Measurements from ENCODE around the gene NXNL2. TPM values are rescaled to one million over a fixed set of nuclear protein-coding genes. Genes with fewer than 3 reads are reported as not detected.

The NXNL2 gene
- polyA plus RNA-seq, 1 donor from 2014 or later: not detected

DNA sequence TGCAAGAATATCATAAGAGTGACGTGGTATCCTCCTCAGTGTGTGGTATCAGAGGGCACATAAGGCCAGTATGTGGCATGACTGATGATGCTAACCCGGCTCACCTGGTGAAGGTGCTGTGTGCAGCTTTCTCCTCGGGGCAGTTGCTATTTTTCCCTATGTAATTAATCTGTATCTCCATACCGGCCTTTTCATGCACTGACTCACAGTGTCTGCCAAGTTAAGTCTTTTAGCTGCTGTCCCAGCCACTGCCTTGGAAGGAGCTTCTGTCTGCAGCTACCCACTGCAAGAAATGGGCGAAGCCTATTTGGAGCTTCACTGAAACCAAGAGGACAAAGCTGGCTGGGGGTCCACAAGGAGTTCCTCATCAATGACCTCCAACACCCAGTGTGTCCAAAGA, 46.0 kb downstream of the NXNL2 start:
- Mint-ChIP-seq H3K27me3 (no peaks in the 10 kb centered on the region), H3K4me3 (no peak overlapping the region), H3K4me1 (peaks cover 2 to 12% (median 8%) of the 10 kb centered on the region in 3 donors), H3K9me3 (peaks cover 0 to under 1% (median 0%) of the 10 kb centered on the region in 3 donors), H3K27ac (no peak overlapping the region), H3K36me3 (peaks cover 2% of the 10 kb centered on the region)

- Mint-ChIP-seq H3K36me3 (peaks cover 3% of the 10 kb centered on the region), H3K4me1 (peaks cover 0 to 8% (median 7%) of the 10 kb centered on the region in 3 donors), H3K27me3 (no peaks in the 10 kb centered on the region), H3K4me3 (no peak overlapping the region), H3K27ac (no peak overlapping the region), H3K9me3 (peaks cover 0 to 4% (median 3%) of the 10 kb centered on the region in 3 donors)
Observed at GRCh38 chr9:88583901-88584596, 49.1 kb downstream of the NXNL2 start.

- Mint-ChIP-seq H3K36me3 (peaks cover 3% of the 10 kb centered on the region), H3K9me3 (peaks cover 0 to 4% (median 3%) of the 10 kb centered on the region in 3 donors), H3K4me1 (peaks cover 0 to 8% (median 7%) of the 10 kb centered on the region in 3 donors)
Observed at GRCh38 chr9:88585426-88585825, 50.4 kb downstream of the NXNL2 start.

GRCh38 chr9:88586452-88586851, 51.5 kb downstream of the NXNL2 start:
- H3K4me1 Mint-ChIP-seq: peaks cover 0 to 8% (median 7%) of the 10 kb centered on the region in 3 donors
- no peak overlapping the region for H3K27ac Mint-ChIP-seq
- peaks cover 3% of the 10 kb centered on the region for H3K36me3 Mint-ChIP-seq
- H3K9me3 Mint-ChIP-seq: peaks cover 0 to 4% (median 3%) of the 10 kb centered on the region in 3 donors
- peaks cover 1% of the 10 kb centered on the region for H3K27me3 Mint-ChIP-seq
- no peak overlapping the region for H3K4me3 Mint-ChIP-seq

More at GRCh38 chr9:88585426-88585825, 50.4 kb downstream of the NXNL2 start:
- Mint-ChIP-seq H3K4me3 (no peak overlapping the region), H3K27ac (no peak overlapping the region), H3K27me3 (peaks cover 1% of the 10 kb centered on the region)

DNA sequence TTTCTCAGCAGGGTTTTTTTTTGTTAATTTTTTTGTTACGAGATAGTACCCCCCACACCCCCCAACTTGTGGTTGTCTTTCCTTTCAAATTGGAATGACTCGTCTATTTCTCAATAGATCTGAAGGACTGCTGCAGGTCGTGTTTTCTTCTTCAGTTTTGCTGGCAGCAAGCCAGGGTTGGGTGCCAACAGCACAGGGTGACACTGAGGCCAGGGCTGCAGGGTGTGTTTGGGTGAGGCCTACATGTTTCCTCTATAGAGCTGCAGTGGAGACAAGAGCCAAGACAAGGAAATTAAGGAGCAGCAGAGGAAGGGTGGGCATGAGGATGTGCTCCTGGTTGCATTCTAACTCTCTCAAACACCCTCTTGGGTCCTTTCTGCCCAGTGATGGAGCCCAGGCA, 52.2 kb downstream of the NXNL2 start:
- H3K4me3 Mint-ChIP-seq: no peak overlapping the region
- H3K27me3 Mint-ChIP-seq: peaks cover 1% of the 10 kb centered on the region
- H3K27ac Mint-ChIP-seq: no peak overlapping the region
- H3K4me1 Mint-ChIP-seq: peaks cover 0 to 8% (median 7%) of the 10 kb centered on the region in 3 donors
- H3K9me3 Mint-ChIP-seq: peaks cover 0 to 4% (median 3%) of the 10 kb centered on the region in 3 donors
- peaks cover 3% of the 10 kb centered on the region for H3K36me3 Mint-ChIP-seq

DNA sequence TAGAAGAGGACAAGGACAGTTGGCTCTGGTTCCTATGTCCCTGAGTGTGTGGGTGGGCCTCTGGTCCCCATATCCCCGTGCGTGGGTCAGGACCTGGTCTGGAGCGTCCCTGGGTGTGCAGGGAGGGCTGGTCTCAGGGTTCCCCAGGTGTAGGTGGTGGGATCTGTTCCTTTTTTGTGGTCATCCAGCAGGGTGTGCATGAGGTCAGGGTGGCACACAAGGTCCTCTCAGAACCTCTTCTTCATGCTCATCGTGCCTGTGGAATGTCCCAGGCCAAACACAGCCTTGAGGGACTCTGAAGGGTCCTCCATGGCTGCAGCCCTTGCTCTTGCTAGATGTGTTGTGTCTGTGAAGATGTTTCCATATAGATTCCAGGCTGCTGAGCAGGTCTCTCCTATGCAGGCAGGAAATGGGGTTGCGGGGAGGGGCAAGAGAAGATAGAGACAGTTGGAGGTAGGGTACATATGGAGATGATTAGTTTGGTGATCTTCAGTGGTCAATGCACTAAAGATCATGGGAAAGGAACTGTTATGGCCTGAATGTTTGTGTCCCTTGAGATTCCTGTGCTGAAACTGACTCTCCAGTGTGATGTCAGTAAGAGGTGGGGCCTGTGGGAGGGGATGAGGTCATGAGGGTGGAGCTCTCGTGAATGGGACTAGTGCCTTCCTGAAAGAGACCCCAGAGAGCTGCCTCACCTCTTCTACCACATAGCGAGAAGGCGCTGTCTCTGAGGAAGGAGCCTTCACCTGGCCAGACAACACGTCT, 53.1 kb downstream of the NXNL2 start:
- no peak overlapping the region for H3K4me3 Mint-ChIP-seq

DNA sequence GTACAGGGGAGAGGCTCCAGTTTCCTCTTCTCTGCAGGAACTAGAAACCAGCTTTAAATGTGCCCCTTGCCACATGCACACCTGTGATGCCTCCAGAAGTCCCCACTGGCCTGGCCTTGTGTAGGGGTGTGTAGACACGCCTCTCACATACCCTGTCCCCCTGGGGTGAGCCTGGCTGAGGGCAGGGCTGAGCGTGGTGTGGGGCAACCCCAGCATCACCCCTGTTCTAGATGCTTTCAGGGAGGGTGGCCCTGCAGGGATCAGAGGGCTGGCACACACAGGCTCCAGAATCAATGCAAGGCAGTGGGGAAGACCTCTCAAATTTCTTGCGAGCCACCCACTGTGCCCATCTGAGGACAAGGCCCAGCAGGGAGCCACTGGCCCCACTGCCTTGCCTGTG, 54.7 kb downstream of the NXNL2 start:
- no peak overlapping the region for H3K4me3 Mint-ChIP-seq
- H3K27me3 Mint-ChIP-seq: peaks cover 8% of the 10 kb centered on the region
- H3K36me3 Mint-ChIP-seq: peaks cover 3% of the 10 kb centered on the region
- H3K27ac Mint-ChIP-seq: no peak overlapping the region
- H3K9me3 Mint-ChIP-seq: peaks cover 0 to 4% (median 3%) of the 10 kb centered on the region in 3 donors
- peaks cover 0 to 3% (median 2%) of the 10 kb centered on the region in 3 donors for H3K4me1 Mint-ChIP-seq

More for the DNA sequence above, 53.1 kb downstream of the NXNL2 start:
- Mint-ChIP-seq H3K27me3 (peaks cover 8% of the 10 kb centered on the region), H3K9me3 (peaks cover 0 to 4% (median 3%) of the 10 kb centered on the region in 3 donors), H3K4me1 (peaks cover 0 to 8% (median 7%) of the 10 kb centered on the region in 3 donors), H3K27ac (peak overlapping the region in 1 of 3 donors; percentile 40), H3K36me3 (peaks cover 3% of the 10 kb centered on the region)

GRCh38 chr9:88590558-88591146, 55.7 kb downstream of the NXNL2 start:
- no peak overlapping the region for H3K27ac Mint-ChIP-seq
- peaks cover 3% of the 10 kb centered on the region for H3K36me3 Mint-ChIP-seq
- peaks cover 0 to 4% (median 3%) of the 10 kb centered on the region in 3 donors for H3K9me3 Mint-ChIP-seq
- H3K27me3 Mint-ChIP-seq: peaks cover 9% of the 10 kb centered on the region
- no peak overlapping the region for H3K4me3 Mint-ChIP-seq
- H3K4me1 Mint-ChIP-seq: peaks cover 0 to 3% (median 2%) of the 10 kb centered on the region in 3 donors

GRCh38 chr9:88593537-88594185, 58.7 kb downstream of the NXNL2 start:
- no peak overlapping the region for H3K4me3 Mint-ChIP-seq
- peaks cover 0 to 5% (median 4%) of the 10 kb centered on the region in 3 donors for H3K4me1 Mint-ChIP-seq
- H3K36me3 Mint-ChIP-seq: no peaks in the 10 kb centered on the region
- H3K27me3 Mint-ChIP-seq: peaks cover 11% of the 10 kb centered on the region
- H3K9me3 Mint-ChIP-seq: no peaks in the 10 kb centered on the region
- no peak overlapping the region for H3K27ac Mint-ChIP-seq

Other genes starting within 250 kb of the NXNL2 start
- gene SPIN1, start 146.7 kb upstream of the NXNL2 start, polyA plus RNA-seq: 13.6 TPM

Data from IgD-negative memory B cell (primary cell).